Activated CD4-positive, alpha-beta T cell treated with anti-CD3 and anti-CD28 coated beads for 1 hour (primary cell): ENCODE data around the gene UNC5B.

Experiments
- DNase-seq: peaks from one replicate; pipeline ENCODE4 v3.0.0-alpha.2; 2020

The UNC5B gene

DNA sequence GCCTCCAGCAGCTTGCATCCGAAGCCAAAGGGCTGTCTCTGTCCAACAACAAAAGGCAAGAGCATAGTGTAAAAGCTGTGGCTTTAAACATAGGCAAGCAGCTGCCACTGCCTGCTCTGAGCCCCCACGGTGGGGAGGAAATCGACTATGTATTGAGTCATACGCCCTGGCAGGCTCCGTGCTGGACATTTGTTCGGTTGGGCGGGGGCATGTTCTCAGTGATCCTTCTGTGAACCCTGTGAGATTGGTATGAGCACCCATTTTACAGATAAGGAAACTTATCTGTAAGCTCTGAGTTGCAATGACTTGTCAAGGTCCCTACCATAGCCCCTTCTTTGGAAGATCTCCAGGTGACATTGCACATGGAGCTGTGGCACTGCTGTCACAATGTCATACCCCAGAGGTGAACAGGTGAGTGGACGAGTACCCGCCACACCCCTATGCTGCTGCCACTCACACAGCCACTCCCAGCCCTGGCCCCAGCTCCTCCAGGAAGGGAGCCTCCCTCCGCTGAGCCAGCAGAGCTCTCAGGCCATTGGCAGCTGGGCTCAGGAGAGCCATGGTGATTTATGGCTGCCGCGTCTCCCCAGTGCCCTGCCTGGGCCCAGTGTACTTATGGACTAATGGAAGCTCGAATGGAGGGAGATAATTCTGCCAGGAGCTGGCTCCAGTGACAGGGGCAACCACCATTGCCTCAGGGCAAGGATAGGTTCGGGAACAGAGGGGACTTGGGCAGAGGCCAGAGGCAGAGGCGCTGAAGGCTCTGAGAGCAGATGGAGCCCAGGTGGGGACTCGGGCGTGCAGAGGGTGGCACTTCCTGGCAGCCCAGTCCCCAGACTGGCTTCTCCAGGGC is 43.7 kb downstream of the UNC5B start:
- DNase-seq: no peak

DNA sequence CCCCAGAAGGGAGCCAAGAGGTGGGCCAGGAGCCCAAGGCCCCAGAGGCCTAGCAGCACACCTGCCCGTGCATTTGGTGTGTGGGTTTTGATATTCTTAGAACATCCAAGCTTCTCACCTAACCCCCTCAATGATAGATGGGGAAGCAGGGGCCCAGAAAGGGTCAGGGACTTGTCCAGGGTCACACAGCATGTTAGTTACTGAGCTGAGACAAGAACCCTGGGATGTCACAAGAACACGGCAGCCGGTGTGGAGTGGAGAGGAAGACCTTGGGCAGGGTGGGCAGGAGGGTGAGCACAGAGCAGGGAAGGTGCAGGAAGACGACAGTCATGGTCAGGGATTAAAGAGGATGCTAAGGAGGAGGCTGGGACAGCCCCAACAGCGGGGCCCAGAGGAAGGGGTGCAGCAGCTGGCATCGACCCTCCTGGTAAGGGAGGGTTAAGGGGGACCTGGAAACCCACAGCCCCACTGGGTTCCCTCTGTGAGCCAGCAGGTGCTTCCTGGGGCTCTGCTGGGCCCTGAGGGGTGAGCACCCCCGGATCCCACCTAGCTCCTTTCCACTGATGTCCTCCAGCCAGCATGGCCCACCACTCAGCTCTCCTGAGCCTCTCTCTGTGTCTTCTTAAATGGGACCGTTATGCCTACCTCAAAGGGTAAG is 44.4 kb downstream of the UNC5B start:
- no peak for DNase-seq

- no peak for DNase-seq
Observed at GRCh38 chr10:71257319-71257997, 45.1 kb downstream of the UNC5B start.

DNA sequence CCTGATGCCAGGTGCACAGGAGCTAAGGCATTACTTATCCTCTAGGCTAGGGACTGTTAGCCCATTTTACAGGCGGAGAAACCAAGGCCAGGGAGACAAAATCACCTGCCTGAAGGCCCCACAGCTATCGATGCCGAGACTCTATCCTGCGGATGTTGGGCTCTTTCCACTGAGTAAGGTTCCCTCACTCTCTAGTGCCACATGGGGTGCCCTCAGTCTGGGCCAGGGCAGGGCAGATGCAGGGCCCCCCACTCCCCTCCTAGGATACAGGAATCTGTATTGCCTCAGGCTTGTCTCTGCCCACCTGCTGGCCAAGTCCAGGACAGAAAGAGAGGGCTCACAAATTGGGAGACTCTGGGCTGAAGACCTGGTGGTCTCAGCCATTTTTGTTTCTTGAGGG is 45.7 kb downstream of the UNC5B start:
- no peak for DNase-seq

GRCh38 chr10:71258446-71259145 is 46.2 kb downstream of the UNC5B start:
- no peak for DNase-seq

- no peak for DNase-seq
Observed at GRCh38 chr10:71259282-71259681, 46.9 kb downstream of the UNC5B start.

DNA sequence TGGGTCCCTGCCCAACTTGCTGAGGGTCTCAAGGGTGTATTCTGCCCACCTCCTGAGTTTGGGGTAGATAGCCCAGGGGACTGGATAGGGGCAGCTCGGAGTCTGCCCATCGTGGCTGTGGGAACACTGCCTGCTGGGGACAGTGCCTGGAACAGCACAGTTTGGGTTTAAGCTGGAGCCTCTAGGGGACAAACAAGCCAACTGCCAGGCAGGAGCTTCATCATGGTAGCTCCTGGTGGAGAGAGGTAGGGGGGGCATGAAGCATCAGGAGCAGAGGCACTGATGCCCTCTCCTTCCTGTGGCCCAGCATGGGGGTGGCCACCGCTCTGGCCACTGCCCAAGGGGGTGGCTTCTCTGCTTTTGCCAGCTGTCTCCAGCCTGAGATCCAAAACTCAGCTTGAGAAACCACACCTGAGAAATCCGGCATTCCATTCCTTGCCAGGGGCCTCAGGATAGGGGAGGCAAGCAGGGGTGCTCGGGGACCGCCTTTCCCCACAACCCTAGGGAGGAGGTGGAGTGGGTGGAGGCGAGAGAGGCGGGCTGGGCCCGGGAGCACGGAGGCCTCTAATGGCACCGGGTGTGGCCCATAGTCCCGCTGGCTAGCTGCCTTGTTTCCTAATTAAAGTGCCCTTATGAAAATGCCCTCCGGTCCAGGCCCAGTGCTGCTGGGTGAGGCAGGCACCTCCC is 47.6 kb downstream of the UNC5B start:
- DNase-seq: no peak

GRCh38 chr10:71260622-71261325 is 48.4 kb downstream of the UNC5B start:
- no peak for DNase-seq

DNA sequence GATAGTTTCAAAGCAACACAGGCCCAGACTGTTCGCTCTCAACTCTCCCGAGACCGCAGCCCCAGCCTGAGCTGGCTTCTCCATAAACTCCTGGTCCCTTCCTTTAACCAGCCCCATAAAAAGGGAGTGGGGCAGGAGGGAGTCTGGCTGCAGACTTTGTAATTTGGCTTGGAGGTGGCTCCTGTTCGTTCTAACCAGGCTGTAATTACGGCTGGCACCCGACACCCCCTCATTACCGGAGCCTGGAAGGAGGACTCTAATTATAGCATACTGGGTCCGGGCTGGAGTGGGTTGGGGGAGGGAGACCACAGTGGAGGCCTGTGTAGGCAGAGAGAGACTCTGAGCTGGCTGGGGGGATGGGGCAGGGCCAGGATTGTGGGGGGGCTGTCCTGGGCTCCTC is 49.7 kb downstream of the UNC5B start:
- no peak for DNase-seq

DNA sequence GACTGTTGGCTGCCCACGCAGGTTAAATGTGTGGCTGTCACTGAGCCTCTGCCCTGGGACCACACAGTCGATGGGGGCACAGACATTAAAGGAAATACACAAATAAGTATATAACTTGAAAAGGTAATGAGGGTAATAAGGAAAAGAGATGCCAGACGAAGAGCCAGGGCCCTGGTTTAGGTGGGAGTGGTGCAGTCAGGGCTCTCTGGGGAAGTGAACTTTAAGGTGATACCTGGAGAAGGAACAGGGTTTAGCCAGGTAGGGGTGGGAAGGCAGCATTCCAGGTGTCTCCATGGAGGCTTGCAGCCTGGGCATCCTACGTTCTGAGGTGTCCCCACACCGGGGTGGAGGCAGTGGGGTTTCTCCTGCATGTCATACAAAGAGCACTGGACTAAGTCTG is 50.4 kb downstream of the UNC5B start:
- no peak for DNase-seq

DNA sequence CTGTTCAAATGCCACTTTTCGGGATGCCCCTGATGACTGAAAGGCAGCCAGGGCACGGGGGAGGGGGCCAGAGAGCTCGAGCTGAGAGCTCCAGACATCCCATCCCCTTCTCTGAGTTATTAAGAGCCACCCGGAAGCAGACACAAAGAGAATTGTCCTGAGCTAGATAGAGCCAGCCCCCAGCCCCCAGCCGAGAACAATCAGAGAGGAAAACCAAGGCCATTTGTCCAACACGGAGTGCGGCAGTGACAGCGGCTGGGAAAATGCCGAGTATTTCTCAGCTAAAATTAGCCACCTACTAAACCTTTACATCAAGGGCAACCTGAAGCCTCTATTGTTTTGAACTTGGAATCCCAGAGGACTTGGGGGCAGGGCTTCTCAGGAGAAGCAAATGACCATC is 51.0 kb downstream of the UNC5B start:
- DNase-seq: no peak

- no peak for DNase-seq
Observed at GRCh38 chr10:71264345-71265200, 52.2 kb downstream of the UNC5B start.

GRCh38 chr10:71265201-71265575 is 52.8 kb downstream of the UNC5B start:
- DNase-seq: no peak

DNA sequence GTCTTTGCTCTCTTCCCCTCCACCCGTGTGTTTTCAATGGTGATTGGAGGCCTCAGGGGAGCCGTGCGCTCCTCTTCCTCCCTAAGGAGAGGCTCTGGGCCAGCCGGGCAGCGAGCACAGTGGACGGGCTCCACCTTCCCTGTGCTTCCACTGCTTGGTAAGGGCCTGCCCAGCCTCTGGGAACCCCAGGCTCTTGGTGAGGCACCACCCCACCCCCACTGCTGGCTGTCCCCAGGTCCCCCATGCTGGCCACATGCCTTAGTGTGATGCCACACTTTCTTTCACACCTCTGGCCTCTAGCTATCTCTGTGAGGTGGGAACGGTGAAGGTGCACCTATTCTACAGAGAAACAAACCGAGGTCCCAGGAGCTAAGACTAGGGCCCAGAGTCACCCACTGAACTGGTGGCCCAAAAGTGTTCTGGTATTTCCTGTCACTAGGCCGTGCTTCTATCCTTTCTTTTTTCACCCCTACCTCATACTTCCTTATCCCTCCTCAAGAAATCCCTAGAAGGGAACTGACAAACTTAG is 53.3 kb downstream of the UNC5B start:
- no peak for DNase-seq

GRCh38 chr10:71266147-71266917 is 54.0 kb downstream of the UNC5B start:
- DNase-seq: no peak

GRCh38 chr10:71266918-71267442 is 54.6 kb downstream of the UNC5B start:
- no peak for DNase-seq

GRCh38 chr10:71267508-71268240 is 55.3 kb downstream of the UNC5B start:
- DNase-seq: no peak

DNA sequence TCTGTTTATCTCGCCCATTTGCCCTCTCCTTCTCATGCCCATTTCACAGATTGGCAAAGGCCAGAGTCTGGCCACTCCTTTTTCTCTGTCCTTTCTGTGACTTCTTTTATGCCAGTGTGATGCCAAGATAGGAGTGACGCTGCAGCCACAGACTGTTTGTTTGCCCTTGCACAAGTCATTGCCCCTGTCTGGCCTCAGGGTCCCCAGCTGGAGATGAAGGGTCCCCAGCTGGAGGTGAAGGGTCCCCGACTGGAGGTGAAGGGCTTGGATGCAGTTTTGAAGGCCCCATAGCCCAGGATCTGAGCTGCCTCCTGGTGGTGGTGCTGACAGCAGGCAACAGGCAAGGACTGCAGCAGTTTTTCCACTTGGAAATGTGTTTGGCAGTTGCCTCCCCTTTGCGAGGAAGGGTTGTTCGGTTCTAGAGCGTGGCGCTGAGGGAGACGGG is 55.9 kb downstream of the UNC5B start:
- DNase-seq: no peak

DNA sequence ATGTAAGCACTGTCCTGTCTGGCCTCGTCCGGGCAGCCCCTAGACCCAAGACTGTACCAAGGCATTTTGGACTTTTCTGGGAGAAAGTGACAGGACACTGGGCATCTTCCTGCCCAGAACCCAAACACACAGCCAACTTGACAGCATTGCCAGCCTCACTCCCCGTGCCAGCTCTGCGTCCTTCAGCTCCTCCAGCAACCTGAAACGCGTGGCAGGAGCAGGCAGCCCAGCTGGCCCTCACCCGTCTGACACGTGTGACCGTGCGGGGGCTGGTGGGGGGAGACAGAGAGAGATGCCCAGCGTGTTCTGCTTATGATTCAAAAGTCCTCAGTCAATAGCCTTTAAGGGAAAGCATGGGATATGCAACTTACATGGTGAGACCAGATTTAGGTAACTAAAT is 56.4 kb downstream of the UNC5B start:
- DNase-seq: no peak
